Activated naive CD8-positive, alpha-beta T cell treated with anti-CD3 and anti-CD28 coated beads for 36 hours (primary cell): Measurements from ENCODE around the gene DYNLRB1. TPM values are rescaled to one million over a fixed set of nuclear protein-coding genes. Genes with fewer than 3 reads are reported as not detected.

Source experiments
- DNase-seq: peaks from one replicate; pipeline ENCODE4 v3.0.0; 2021
- H3K27ac Mint-ChIP-seq: one replicate; pipeline ENCODE4 v1.8.0; 2022; ENCODE audit warnings: mild to moderate bottlenecking, moderate library complexity, mixed read lengths
- H3K27me3 Mint-ChIP-seq: one replicate; pipeline ENCODE4 v1.8.0; 2022; ENCODE audit warnings: mild to moderate bottlenecking, mixed read lengths
- H3K36me3 Mint-ChIP-seq: one replicate; pipeline ENCODE4 v1.8.0; 2021; ENCODE audit warnings: mild to moderate bottlenecking, mixed read lengths
- H3K4me1 Mint-ChIP-seq: one replicate; pipeline ENCODE4 v1.8.0; 2021; ENCODE audit warnings: mixed read lengths
- H3K4me3 Mint-ChIP-seq: one replicate; pipeline ENCODE4 v1.8.0; 2022; ENCODE audit warnings: mild to moderate bottlenecking, moderate library complexity, mixed read lengths
- H3K9me3 Mint-ChIP-seq: one replicate; pipeline ENCODE4 v1.8.0; 2022; ENCODE audit warnings: mixed read lengths
- total RNA-seq, 2 experiments: library from RNA; stranded (reverse); gene quantifications; one replicate each; pipeline ENCODE4 v1.2.3, GENCODE V29; 2021

DYNLRB1 gene
- total RNA-seq, 2 experiments from 2014 or later: 72.0 to 76.9 TPM

- no peak overlapping the region for H3K27ac Mint-ChIP-seq
- H3K4me3 Mint-ChIP-seq: no peak overlapping the region
- H3K4me1 Mint-ChIP-seq: peaks cover 11% of the 10 kb centered on the region
- no peak for DNase-seq
- H3K9me3 Mint-ChIP-seq: no peaks in the 10 kb centered on the region
- no peaks in the 10 kb centered on the region for H3K27me3 Mint-ChIP-seq
- H3K36me3 Mint-ChIP-seq: peaks cover 6% of the 10 kb centered on the region
Observed at GRCh38 chr20:34582221-34582620, 66.0 kb downstream of the DYNLRB1 start.

- Mint-ChIP-seq H3K4me3 (no peak overlapping the region), H3K27me3 (no peaks in the 10 kb centered on the region), H3K9me3 (no peaks in the 10 kb centered on the region), H3K27ac (no peak overlapping the region), H3K4me1 (peaks cover 11% of the 10 kb centered on the region), H3K36me3 (peaks cover 6% of the 10 kb centered on the region)
- no peak for DNase-seq
Observed at GRCh38 chr20:34582911-34583310, 66.7 kb downstream of the DYNLRB1 start.

GRCh38 chr20:34583544-34583943 is 67.3 kb downstream of the DYNLRB1 start:
- H3K9me3 Mint-ChIP-seq: no peaks in the 10 kb centered on the region
- no peak for DNase-seq
- H3K4me1 Mint-ChIP-seq: peaks cover 11% of the 10 kb centered on the region
- H3K4me3 Mint-ChIP-seq: no peak overlapping the region
- H3K36me3 Mint-ChIP-seq: peaks cover 6% of the 10 kb centered on the region
- no peaks in the 10 kb centered on the region for H3K27me3 Mint-ChIP-seq
- H3K27ac Mint-ChIP-seq: no peak overlapping the region

GRCh38 chr20:34585019-34585418 is 68.8 kb downstream of the DYNLRB1 start:
- peaks cover 11% of the 10 kb centered on the region for H3K4me1 Mint-ChIP-seq
- no peak overlapping the region for H3K4me3 Mint-ChIP-seq
- DNase-seq: no peak
- H3K36me3 Mint-ChIP-seq: peaks cover 6% of the 10 kb centered on the region
- H3K27ac Mint-ChIP-seq: no peak overlapping the region
- no peaks in the 10 kb centered on the region for H3K9me3 Mint-ChIP-seq
- no peaks in the 10 kb centered on the region for H3K27me3 Mint-ChIP-seq

- H3K9me3 Mint-ChIP-seq: no peaks in the 10 kb centered on the region
- H3K36me3 Mint-ChIP-seq: no peaks in the 10 kb centered on the region
- no peak overlapping the region for H3K4me3 Mint-ChIP-seq
- H3K4me1 Mint-ChIP-seq: peaks cover under 1% of the 10 kb centered on the region
- no peak for DNase-seq
- H3K27ac Mint-ChIP-seq: no peak overlapping the region
- H3K27me3 Mint-ChIP-seq: no peaks in the 10 kb centered on the region
Observed at GRCh38 chr20:34586488-34587163, 70.4 kb downstream of the DYNLRB1 start.

Other genes starting within 250 kb of the DYNLRB1 start
- 100 to 1,000 TPM; 245 to 254 TPM for gene AHCY, start 213.1 kb upstream of the DYNLRB1 start, total RNA-seq
- gene ITCH, start 153.1 kb upstream of the DYNLRB1 start, total RNA-seq: 10 to 100 TPM; 45.1 to 55.2 TPM
- under 1 TPM; 0.62 to 0.95 TPM for gene MAP1LC3A, start 42.3 kb downstream of the DYNLRB1 start, total RNA-seq
- 10 to 100 TPM; 18.7 to 19.3 TPM for gene PIGU, start 160.7 kb downstream of the DYNLRB1 start, total RNA-seq
- gene TP53INP2, start 187.9 kb downstream of the DYNLRB1 start, total RNA-seq: 1 to 10 TPM; 2.6 to 2.9 TPM